Measurements from ENCODE around the gene RALGAPB.
"Not testable (repeated sequence)": the region's sequence is repeated elsewhere in the genome, so short reads cannot be mapped to it uniquely, and the experiment has no call there.

The RALGAPB gene

GRCh38 chr20:38497246-38497935 is 24.7 kb downstream of the RALGAPB start:
- TF ChIP-seq CTCF (IDR thresholded peaks at IDR 0.05; ENCODE audit: insufficient read depth, low read depth, low read length, missing control alignments): no peak
- no peak for DNase-seq (ENCODE audit: low read depth)
- H3K4me3 ChIP-seq (ENCODE audit: low read length): no peak overlapping the region

- peak; percentile 45 for DNase-seq (ENCODE audit: low read depth)
- TF ChIP-seq CTCF (IDR thresholded peaks at IDR 0.05; ENCODE audit: insufficient read depth, low read depth, low read length, missing control alignments): no peak
These were observed 26.3 kb downstream of the RALGAPB start for GRCh38 chr20:38498909-38499308.

DNA sequence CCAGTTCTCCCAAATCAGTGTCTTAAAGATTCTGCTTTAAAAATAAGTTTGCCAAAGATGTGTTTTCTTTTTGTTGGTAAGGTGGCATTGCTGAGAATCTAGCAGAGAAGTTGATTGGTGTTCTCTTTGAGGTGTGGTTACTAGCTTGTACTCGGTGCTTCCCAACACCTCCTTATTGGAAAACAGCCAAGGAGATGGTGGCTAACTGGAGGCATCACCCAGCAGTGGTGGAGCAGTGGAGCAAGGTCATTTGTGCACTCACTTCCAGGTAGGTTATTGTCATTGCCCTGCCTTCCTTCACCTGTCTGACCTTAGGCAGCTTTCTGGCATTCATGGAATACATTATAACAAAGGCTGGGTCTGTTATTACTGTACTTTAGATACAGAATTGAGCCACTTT is 26.7 kb downstream of the RALGAPB start:
- no peak overlapping the region for H3K4me3 ChIP-seq (ENCODE audit: low read length)
- no peak for TF ChIP-seq CTCF (IDR thresholded peaks at IDR 0.05; ENCODE audit: insufficient read depth, low read depth, low read length, missing control alignments)
- DNase-seq (ENCODE audit: low read depth): peak; percentile 13

More at GRCh38 chr20:38498909-38499308, 26.3 kb downstream of the RALGAPB start:
- H3K4me3 ChIP-seq (ENCODE audit: low read length): no peak overlapping the region

DNA sequence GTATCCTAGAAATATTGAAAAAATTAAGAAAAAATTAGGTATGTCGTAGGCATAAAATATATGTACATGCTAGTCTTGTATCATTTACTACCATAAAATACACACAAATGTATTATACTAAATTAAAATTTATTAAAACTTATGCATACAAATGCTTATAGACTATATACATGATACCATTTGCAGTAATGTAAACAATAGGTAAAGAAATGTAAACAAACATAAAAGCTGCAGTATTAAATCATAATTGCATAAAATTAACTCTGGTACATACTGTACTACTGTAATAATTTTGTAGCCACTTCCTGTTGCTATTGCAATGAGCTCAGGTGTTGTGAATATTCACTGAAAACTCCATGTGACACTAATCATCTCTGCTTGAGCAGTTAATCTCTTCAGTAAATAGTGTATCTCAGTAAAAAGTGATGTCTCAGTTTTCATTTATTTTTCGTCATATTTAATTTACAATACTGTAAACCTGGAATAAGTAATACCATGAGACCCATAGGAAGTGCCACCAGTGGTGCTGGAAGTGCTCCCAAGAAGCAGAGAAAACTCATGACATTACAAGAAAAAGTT is 29.3 kb downstream of the RALGAPB start:
- TF ChIP-seq CTCF (IDR thresholded peaks at IDR 0.05; ENCODE audit: insufficient read depth, low read depth, low read length, missing control alignments): no peak
- H3K4me3 ChIP-seq (ENCODE audit: low read length): no peak overlapping the region
- no peak for DNase-seq (ENCODE audit: low read depth)

- TF ChIP-seq CTCF (IDR thresholded peaks at IDR 0.05; ENCODE audit: insufficient read depth, low read depth, low read length, missing control alignments): no peak
These were observed 31.9 kb downstream of the RALGAPB start for GRCh38 chr20:38504368-38505090.

DNA sequence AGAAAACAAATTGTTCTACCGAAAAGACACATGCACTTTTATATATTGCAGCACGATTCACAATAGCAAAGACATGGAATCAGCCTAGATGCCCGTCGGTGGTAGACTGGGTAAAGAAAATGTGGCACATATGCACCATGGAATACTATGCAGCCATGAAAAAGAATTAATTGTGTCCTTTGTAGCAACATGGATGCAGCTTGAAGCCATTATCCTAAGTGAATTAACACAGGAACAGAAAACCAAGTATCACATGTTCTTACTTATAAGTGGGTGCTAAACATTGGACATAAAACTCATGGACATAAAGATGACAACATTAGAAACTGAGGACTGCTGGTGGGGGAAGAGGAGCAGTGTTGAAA is 32.4 kb downstream of the RALGAPB start:
- H3K4me3 ChIP-seq (ENCODE audit: low read length): no peak overlapping the region
- no peak for TF ChIP-seq CTCF (IDR thresholded peaks at IDR 0.05; ENCODE audit: insufficient read depth, low read depth, low read length, missing control alignments)
- DNase-seq (ENCODE audit: low read depth): no peak

More at GRCh38 chr20:38504368-38505090, 31.9 kb downstream of the RALGAPB start:
- DNase-seq (ENCODE audit: low read depth): no peak
- no peak overlapping the region for H3K4me3 ChIP-seq (ENCODE audit: low read length)

- DNase-seq (ENCODE audit: low read depth); H3K4me3 ChIP-seq (ENCODE audit: low read length): not testable (repeated sequence)
These were observed 39.1 kb downstream of the RALGAPB start for GRCh38 chr20:38511726-38512125.

Data from epithelial cell of esophagus (primary cell).